Body of pancreas (tissue), 4 donors: Measurements from ENCODE around the gene ASGR2. TPM values are rescaled to one million over a fixed set of nuclear protein-coding genes. Genes with fewer than 3 reads are reported as not detected.

Source experiments
- ATAC-seq: fragments of 150-250 bp; one replicate; pipeline ENCODE4 v1.9.1; 2016
- DNase-seq, 4 donors: peaks; one replicate each; pipeline ENCODE4 v3.0.0-alpha.2; 2019
- H3K27ac ChIP-seq, 4 donors: fragments of 200-600 bp; sonication (generic); 1 replicate in 3 of 4; 2 replicates in 1 of 4; pipeline versions ENCODE4 v1.5.1 to v1.6.1; 2016 to 2019; ENCODE audit warnings: mild to moderate bottlenecking in 1 of 4, mixed read lengths in 1 of 4, moderate library complexity in 1 of 4
- H3K27me3 ChIP-seq, 2 donors: fragments of 200-600 bp; sonication (generic); one replicate each; pipeline ENCODE4 v1.6.0; 2016; ENCODE audit warnings: mild to moderate bottlenecking in 1 of 2
- H3K36me3 ChIP-seq, 2 donors: fragments of 200-600 bp; sonication (generic); replicated peaks in 1 of 2; 2 replicates each; pipeline ENCODE4 v1.5.1; 2016; ENCODE audit warnings: low read depth in 2 of 2; ENCODE audit not compliant: insufficient read depth in 1 of 2
- H3K4me1 ChIP-seq: fragments of 200-600 bp; sonication (generic); one replicate; pipeline ENCODE4 v1.6.0; 2016
- H3K4me3 ChIP-seq, 2 donors: fragments of 200-600 bp; sonication (generic); 1 replicate in 1 of 2; 2 replicates in 1 of 2; pipeline ENCODE4 v1.5.1; 2016 to 2019
- H3K9me3 ChIP-seq, 3 donors: fragments of 200-600 bp; sonication (generic); 1 replicate in 2 of 3; 2 replicates in 1 of 3; pipeline ENCODE4 v1.5.1; 2016
- POLR2A ChIP-seq, 3 donors: fragments of 450-650 bp; IDR thresholded peaks; one replicate each; pipeline ENCODE4 v1.6.1; 2016; ENCODE audit warnings: antibody characterized with exemption in 3 of 3, mild to moderate bottlenecking in 2 of 3
- WGBS, 2 donors: methylation state at CpG; one replicate each; pipeline ENCODE4 v1.1.5; 2017; 5-methylcytosine and 5-hydroxymethylcytosine counted together
- intact Hi-C: fragments of 100-400 bp; cut with DNase I; formaldehyde crosslinking; loops from one replicate; pipeline ENCODE4 v1.15.1; 2023
- total RNA-seq, 2 donors: library from RNA; depleted of rRNA; stranded (reverse); fragments of >200 nt; gene quantifications; one replicate each; pipeline ENCODE4 v1.1.0, GENCODE V29; 2016
- TF ChIP-seq, protein P1 (sequence below), 7 experiments: fragments of 450-650 bp in 4 of 7; fragments of 200-600 bp in 3 of 7; sonication (generic) in 3 of 7; IDR thresholded peaks; one replicate each; pipeline ENCODE4 v1.5.1; 2016 to 2019; ENCODE audit warnings: antibody characterized with exemption in 7 of 7

The ASGR2 gene
- total RNA-seq, 2 donors from 2014 or later: not detected

DNA sequence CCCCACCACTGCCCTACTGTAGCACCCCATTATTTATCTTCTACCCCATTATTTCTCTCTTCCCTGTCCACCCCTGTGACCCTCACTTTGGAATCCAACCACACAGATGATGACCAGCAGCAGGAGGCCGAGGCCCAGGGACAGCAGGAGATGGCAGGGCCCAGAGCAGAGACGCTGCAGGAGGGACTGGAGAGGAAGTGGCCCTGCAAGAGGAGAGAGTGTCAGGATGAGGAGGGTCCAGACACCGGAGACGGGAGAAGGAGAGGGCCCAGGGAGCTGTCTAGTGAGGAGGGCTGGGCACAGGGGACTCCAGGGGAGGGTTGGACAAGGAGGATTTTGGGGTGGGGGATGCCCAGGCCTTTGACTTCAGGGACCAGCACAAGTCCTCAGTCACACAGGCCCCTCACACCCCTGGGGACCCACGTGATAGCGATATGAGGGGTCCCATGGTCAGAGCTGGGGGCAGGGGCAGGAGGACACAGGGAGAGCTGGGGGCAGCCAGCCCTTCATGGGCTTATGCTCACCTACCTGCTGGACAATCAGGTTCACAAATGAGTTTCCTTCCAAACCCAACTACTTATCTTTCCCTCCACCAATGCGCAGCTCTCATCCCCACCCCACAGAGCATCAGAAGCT lies 36.6 kb downstream of the ASGR2 start:
- no peaks in the 10 kb centered on the region for H3K4me1 ChIP-seq
- 75 to 83% methylated on average over 6 to 7 of the region's 7 CpGs for WGBS, 2 donors
- TF ChIP-seq, protein P1, sequence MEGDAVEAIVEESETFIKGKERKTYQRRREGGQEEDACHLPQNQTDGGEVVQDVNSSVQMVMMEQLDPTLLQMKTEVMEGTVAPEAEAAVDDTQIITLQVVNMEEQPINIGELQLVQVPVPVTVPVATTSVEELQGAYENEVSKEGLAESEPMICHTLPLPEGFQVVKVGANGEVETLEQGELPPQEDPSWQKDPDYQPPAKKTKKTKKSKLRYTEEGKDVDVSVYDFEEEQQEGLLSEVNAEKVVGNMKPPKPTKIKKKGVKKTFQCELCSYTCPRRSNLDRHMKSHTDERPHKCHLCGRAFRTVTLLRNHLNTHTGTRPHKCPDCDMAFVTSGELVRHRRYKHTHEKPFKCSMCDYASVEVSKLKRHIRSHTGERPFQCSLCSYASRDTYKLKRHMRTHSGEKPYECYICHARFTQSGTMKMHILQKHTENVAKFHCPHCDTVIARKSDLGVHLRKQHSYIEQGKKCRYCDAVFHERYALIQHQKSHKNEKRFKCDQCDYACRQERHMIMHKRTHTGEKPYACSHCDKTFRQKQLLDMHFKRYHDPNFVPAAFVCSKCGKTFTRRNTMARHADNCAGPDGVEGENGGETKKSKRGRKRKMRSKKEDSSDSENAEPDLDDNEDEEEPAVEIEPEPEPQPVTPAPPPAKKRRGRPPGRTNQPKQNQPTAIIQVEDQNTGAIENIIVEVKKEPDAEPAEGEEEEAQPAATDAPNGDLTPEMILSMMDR (IDR thresholded peaks at IDR 0.05): no peak
- no peak for TF ChIP-seq POLR2A (IDR thresholded peaks at IDR 0.05)
- H3K9me3 ChIP-seq: no peaks in the 10 kb centered on the region
- intact Hi-C loops: no loop called here
- ATAC-seq (no peak), DNase-seq (no peak)
- no peaks in the 10 kb centered on the region for H3K36me3 ChIP-seq
- H3K27me3 ChIP-seq: no peaks in the 10 kb centered on the region
- H3K27ac ChIP-seq: no peak overlapping the region
- no peak overlapping the region for H3K4me3 ChIP-seq

DNA sequence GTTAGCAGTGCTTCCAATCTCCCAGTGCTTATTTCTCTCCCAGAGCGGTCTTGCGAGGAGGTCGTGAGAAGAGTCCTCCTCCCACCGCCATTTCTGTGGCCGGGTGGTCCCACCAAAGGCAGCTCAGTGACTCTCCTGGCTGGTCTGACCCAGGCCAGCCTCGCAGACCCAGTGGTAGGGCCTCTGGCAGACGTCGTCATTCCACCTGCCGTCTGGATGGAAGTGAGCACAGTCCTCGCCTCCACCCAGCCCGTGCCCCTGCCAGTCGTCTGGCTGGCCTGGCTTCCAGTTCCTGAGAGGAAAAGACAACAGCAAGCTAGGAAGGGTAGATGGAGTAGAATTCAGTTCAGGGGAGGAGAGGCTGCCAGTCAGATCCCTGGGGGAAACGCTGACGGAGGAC lies 39.7 kb downstream of the ASGR2 start:
- 72 to 76% methylated on average over 10 to 14 of the region's 14 CpGs for WGBS, 2 donors
- DNase-seq (no peak), ATAC-seq (no peak)
- H3K36me3 ChIP-seq: no peaks in the 10 kb centered on the region
- no peak for TF ChIP-seq POLR2A (IDR thresholded peaks at IDR 0.05)
- TF ChIP-seq, protein P1 (IDR thresholded peaks at IDR 0.05): no peak
- H3K9me3 ChIP-seq: no peaks in the 10 kb centered on the region
- no peak overlapping the region for H3K27ac ChIP-seq
- no peaks in the 10 kb centered on the region for H3K27me3 ChIP-seq
- intact Hi-C loops: no loop called here
- H3K4me3 ChIP-seq: no peak overlapping the region
- H3K4me1 ChIP-seq: no peaks in the 10 kb centered on the region

DNA sequence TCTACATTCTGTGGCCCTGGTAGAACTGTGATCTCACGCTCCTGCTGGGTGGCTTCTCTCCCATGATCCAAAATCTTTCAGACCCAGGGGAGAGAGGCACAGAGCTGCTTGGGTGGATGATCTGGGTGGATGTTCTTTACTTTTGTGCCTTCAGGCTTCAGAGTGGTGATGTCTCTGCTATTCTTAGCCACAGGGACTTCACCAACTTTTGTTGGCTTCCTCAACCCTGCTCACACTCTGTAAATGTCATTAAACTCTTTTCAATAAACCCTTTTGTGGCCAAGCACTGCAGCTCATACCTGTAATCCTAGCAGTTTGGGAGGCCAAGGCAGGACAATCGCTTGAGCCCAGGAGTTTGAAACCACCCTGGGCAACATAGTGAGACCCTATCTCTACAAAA lies 42.2 kb downstream of the ASGR2 start:
- no peaks in the 10 kb centered on the region for H3K36me3 ChIP-seq
- DNase-seq (no peak), ATAC-seq (no peak)
- 60 to 76% methylated on average over 2 of the region's 2 CpGs for WGBS, 2 donors
- no peak overlapping the region for H3K27ac ChIP-seq
- no peak overlapping the region for H3K4me3 ChIP-seq
- H3K4me1 ChIP-seq: no peaks in the 10 kb centered on the region
- intact Hi-C loops: no loop called here
- H3K27me3 ChIP-seq: no peaks in the 10 kb centered on the region
- TF ChIP-seq POLR2A (IDR thresholded peaks at IDR 0.05): no peak
- TF ChIP-seq, protein P1 (IDR thresholded peaks at IDR 0.05): no peak
- peaks cover 0 to 15% (median 0%) of the 10 kb centered on the region in 3 donors for H3K9me3 ChIP-seq

DNA sequence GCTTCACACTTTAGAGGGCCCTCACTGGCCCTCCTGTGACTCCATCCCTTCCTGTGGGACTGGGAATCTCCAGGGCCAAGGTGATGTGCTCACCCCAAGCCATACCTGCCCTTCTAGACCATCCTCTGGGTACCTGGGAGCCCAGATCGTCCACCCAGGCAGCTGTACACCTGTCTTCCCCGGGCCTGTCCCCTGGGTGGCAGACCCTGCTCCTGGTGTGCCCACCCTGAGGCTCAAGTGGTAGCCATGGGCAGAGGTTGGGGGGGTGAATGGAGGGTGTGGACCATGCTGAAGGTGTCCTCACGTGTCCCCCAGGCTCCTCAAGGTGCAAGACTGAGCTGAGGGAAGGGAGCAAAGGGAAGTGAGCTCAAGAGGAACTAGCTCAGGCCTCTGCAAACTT lies 43.9 kb downstream of the ASGR2 start:
- no peak overlapping the region for H3K4me3 ChIP-seq
- no peak overlapping the region for H3K27ac ChIP-seq
- intact Hi-C loops: no loop called here
- H3K4me1 ChIP-seq: no peaks in the 10 kb centered on the region
- no peaks in the 10 kb centered on the region for H3K27me3 ChIP-seq
- WGBS, 2 donors: 58% methylated on average over 3 of the region's 3 CpGs; no CpG with 5 or more reads in 1 of the 2 donors
- ATAC-seq (no peak), DNase-seq (no peak)
- H3K36me3 ChIP-seq: no peaks in the 10 kb centered on the region
- TF ChIP-seq, protein P1 (IDR thresholded peaks at IDR 0.05): no peak
- TF ChIP-seq POLR2A (IDR thresholded peaks at IDR 0.05): no peak
- peaks cover 0 to 15% (median 0%) of the 10 kb centered on the region in 3 donors for H3K9me3 ChIP-seq

DNA sequence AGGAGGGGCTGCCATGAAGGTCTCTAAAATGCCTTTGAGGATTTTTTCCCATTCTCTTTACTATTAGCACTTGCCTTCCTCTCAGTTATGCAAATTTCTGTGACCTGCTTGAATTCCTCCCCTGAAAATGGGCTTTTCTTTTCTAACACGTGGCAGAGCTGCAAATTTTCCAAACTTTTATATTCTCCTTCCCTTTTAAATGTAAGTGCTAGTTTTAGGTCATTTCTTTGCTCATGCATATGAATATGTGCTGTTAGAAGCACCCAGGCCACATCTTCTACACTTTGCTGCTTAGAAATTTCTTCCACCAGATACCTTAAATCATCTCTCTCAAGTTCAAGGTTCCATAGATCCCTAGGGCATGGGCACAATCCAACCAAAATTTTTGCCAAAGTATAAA lies 46.4 kb downstream of the ASGR2 start:
- no peak for DNase-seq
- H3K36me3 ChIP-seq: no peaks in the 10 kb centered on the region
- intact Hi-C loops: loop anchor here (10.0 kb wide), 1 partner anchor 217 kb away; the partner anchor contains the start of gene SLC2A4
- no peak overlapping the region for H3K4me3 ChIP-seq
- no peak overlapping the region for H3K27ac ChIP-seq
- H3K9me3 ChIP-seq: peaks cover 0 to 15% (median 0%) of the 10 kb centered on the region in 3 donors
- TF ChIP-seq POLR2A (IDR thresholded peaks at IDR 0.05): no peak
- no peaks in the 10 kb centered on the region for H3K4me1 ChIP-seq
- WGBS, 2 donors: 19 to 26% methylated on average over 1 of the region's 1 CpG
- no peaks in the 10 kb centered on the region for H3K27me3 ChIP-seq
- ATAC-seq: no peak
